ENCODE data around the gene GBP2. TPM values are rescaled to one million over a fixed set of nuclear protein-coding genes. Genes with fewer than 3 reads are reported as not detected.
"Not testable (repeated sequence)": the region's sequence is repeated elsewhere in the genome, so short reads cannot be mapped to it uniquely, and the experiment has no call there.

GBP2 gene
- total RNA-seq, 2 donors from 2014 or later = 154 to 357 TPM

DNA sequence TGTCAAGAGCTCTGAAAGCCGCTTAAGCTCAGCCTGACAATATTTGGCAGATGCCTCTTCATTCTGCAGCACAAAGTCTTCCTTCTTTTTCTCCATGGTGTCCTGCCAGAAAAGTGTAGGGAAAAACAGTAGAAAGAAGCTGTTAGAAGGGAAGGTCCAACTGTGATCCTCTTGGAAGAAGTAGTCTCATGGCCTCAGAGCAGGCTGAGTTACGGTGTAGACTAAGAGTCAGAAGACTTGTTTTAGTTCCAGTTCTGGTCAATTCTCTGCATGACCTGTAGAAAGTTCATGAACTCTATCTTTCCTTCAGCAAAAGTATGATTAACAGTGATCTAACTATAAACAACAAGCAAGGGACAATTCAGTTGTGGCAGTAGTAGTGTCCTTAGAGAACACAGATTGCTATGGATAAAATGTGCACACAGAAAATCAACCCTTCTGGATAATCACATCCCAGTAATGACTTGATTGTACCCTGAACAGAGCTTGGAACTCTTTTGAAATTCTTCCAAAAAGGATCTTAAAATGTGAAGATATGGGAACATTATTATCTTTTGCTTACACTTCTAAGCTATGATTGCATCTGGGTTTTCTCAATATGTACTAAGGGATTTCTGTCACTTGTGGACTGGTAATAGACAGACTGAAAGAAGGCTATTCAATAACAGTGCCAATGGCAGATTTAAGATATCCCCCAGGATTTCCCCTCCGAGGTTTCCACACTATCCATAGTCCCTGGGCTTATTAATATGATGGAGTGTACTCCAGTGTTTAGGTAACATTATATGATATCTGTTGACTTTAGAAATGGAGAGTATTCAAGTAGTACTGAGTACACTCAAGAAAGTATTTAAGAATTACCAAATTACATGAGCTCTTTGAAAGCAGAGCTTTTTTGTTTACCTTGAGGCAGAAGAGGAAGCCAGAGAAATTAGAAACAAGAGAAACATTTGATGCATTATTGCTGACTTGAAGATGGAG lies 22.1 kb upstream of the GBP2 start:
- DNase-seq (ENCODE audit: low spot score) (no peak), ATAC-seq (no peak)
- H3K27ac Mint-ChIP-seq = no peak overlapping the region
- no peaks in the 10 kb centered on the region for H3K36me3 Mint-ChIP-seq
- H3K4me3 Mint-ChIP-seq = no peak overlapping the region
- peaks cover 13 to 21% of the 10 kb centered on the region in 2 donors for H3K4me1 Mint-ChIP-seq (ENCODE audit: low read depth in 2 of 2)
- no peaks in the 10 kb centered on the region for H3K27me3 Mint-ChIP-seq
- peaks cover 2% of the 10 kb centered on the region for H3K9me3 Mint-ChIP-seq

DNA sequence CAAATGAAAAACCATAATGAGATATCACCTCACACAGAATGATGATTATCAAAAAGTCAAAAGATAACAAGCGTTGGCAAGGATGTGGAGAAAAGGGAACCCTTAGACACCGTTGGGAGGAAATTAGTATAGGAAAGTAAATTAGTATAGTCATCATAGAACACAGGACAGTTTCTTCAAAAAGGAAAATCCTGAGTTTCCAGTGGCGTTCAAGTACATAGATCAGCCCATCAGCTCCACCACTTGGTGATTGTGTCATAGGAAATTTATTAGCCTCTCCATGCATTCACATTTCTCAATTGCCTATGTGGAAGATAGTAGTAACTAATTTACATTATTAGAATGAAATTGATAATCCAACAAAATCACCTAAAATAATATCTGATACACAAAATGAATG lies 20.8 kb upstream of the GBP2 start:
- H3K4me1 Mint-ChIP-seq (ENCODE audit: low read depth in 2 of 2) = peaks cover 13 to 19% of the 10 kb centered on the region in 2 donors
- ATAC-seq (no peak), DNase-seq (ENCODE audit: low spot score) (no peak)
- no peak overlapping the region for H3K4me3 Mint-ChIP-seq
- peaks cover 2% of the 10 kb centered on the region for H3K9me3 Mint-ChIP-seq
- H3K27me3 Mint-ChIP-seq = no peaks in the 10 kb centered on the region
- H3K36me3 Mint-ChIP-seq = no peaks in the 10 kb centered on the region
- H3K27ac Mint-ChIP-seq = peak overlapping the region in 1 of 2 donors; percentile 45

DNA sequence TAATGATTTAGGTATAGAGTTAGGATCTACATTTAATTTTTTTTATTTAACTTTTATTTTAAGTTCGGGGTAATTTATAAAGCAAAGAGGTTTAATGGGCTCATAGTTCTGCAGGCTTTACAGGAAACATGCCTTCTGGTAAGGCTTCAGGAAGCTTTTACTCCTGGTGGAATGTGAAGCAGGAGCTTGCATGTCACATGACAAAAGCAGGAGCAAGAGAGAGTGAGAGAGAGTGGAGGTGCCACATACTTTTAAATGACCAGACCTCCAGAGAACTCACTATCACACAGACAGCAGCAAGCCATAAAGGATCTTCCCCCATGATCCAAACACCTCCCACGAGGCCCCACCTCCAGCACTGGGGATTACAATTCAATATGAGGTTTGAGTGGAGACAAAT lies 17.6 kb upstream of the GBP2 start:
- Mint-ChIP-seq H3K9me3 (peaks cover 2% of the 10 kb centered on the region), H3K27me3 (no peaks in the 10 kb centered on the region), H3K4me3 (no peak overlapping the region), H3K27ac (no peak overlapping the region), H3K36me3 (no peaks in the 10 kb centered on the region), H3K4me1 (ENCODE audit: low read depth in 2 of 2) (peaks cover 7 to 18% of the 10 kb centered on the region in 2 donors)
- DNase-seq (ENCODE audit: low spot score) (no peak), ATAC-seq (no peak)

DNA sequence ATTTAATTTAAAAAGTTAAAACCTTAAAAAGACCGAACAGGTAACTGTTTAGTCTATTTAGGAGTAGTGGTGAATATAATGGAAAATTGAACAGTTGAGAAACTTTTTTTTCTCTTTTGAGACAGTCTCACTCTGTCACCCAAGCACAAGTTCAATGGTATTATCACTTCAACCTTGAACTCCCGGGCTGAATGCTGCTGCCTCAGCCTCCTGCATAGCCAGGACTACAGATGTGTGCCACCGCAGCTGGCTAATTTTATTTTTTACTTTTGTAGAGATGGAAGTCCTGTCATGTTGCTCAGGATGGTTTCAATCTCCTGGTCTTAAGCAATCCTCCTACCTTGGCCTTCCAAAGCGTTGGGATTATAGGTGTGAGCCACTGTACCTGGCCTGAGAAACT lies 16.2 kb upstream of the GBP2 start:
- Mint-ChIP-seq H3K36me3 (no peaks in the 10 kb centered on the region), H3K4me3 (no peak overlapping the region), H3K4me1 (ENCODE audit: low read depth in 2 of 2) (peaks cover 7 to 16% of the 10 kb centered on the region in 2 donors), H3K27ac (no peak overlapping the region), H3K9me3 (peaks cover 2% of the 10 kb centered on the region), H3K27me3 (no peaks in the 10 kb centered on the region)
- DNase-seq (ENCODE audit: low spot score) (no peak), ATAC-seq (no peak)

DNA sequence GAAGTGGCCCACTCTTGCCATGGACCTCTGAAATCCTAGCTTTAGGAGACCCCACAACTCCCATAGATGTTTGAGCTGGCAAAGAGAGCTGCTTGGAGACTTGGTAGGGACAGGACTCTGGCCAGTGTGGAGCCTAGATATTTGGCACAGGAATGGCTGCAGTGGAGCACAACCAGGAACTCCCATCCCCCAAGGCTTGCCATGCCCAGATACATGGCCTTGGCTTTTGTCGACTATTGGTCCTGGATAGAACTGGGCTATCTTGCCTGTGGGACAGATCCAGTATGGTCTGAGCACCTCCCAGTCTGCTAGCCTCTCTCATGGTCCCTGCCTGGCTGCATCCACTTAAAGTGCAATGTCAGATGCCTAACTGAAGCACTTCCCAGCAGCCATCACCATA lies 7.8 kb upstream of the GBP2 start:
- Mint-ChIP-seq H3K27me3 (peaks cover 0 to 3% of the 10 kb centered on the region in 2 donors), H3K27ac (no peak overlapping the region), H3K4me3 (no peak overlapping the region), H3K9me3 (no peaks in the 10 kb centered on the region), H3K36me3 (peaks cover 29% of the 10 kb centered on the region), H3K4me1 (ENCODE audit: low read depth in 2 of 2) (peaks cover 12 to 15% of the 10 kb centered on the region in 2 donors)
- DNase-seq (ENCODE audit: low spot score) (no peak), ATAC-seq (peak in 1 of 2 donors; percentile 6)

DNA sequence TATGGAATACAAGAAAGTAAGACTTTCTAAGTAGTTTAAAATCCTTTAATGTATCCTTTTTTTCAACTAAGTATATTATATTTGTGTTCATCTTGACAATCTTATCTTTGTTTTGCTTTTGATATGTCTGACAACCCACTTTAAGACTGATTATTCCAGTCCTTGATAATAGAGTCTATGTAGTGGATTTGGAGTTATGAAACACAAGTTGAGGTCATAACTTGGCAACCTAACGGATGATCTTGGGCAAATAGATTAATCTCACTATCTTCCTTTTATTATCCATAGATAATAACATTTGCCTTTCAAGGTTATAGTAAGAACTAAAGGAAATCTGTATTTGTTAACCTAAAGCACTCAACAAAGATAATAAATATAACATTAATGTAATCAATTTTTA lies 4.8 kb upstream of the GBP2 start:
- Mint-ChIP-seq H3K4me3 (no peak overlapping the region), H3K9me3 (no peaks in the 10 kb centered on the region), H3K36me3 (peaks cover 24% of the 10 kb centered on the region), H3K4me1 (ENCODE audit: low read depth in 2 of 2) (peaks cover 29 to 30% of the 10 kb centered on the region in 2 donors), H3K27me3 (peaks cover 0 to 2% of the 10 kb centered on the region in 2 donors), H3K27ac (peak overlapping the region in 1 of 2 donors; percentile 98)
- no peak for DNase-seq (ENCODE audit: low spot score)
- no peak for ATAC-seq

DNA sequence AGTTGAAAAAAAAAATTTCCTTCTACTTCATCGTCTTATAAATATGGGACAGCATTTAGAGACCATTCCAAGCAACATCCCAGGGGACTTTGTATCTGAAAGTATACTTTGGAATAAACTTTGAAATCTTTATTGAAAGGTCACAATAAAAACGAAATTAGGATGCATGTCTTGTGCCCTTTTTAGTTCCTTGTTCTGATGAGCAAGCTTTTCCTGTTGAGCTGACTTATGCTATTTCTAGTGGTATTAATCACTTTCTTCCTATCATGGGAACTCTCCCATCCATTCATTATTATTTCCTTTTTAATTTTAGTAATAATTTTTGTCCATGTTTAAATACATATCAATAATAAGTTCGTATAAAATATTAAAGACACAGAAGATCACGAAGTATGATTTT lies 4.0 kb upstream of the GBP2 start:
- Mint-ChIP-seq H3K4me1 (ENCODE audit: low read depth in 2 of 2) (peaks cover 32 to 35% of the 10 kb centered on the region in 2 donors), H3K36me3 (peaks cover 26% of the 10 kb centered on the region), H3K9me3 (no peaks in the 10 kb centered on the region), H3K27me3 (no peaks in the 10 kb centered on the region), H3K4me3 (no peak overlapping the region), H3K27ac (peak overlapping the region; percentile 98)
- no peak for ATAC-seq
- DNase-seq (ENCODE audit: low spot score) = no peak

DNA sequence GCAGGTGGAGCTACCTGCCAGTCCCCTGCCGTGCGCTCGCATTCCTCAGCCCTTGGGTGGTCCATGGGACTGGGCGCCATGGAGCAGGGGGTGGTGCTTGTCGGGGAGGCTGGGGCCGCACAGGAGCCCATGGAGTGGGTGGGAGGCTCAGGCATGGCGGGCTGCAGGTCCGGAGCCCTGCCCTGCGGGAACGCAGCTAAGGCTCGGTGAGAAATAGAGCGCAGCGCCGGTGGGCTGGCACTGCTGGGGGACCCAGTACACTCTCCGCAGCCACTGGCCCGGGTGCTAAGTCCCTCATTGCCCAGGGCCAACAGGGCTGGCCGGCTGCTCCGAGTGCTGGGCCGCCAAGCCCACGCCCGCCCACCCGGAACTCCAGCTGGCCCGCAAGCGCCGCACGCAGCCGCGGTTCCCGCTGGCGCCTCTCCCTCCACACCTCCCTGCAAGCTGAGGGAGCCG lies 2.1 kb upstream of the GBP2 start:
- Mint-ChIP-seq H3K36me3 (peaks cover 29% of the 10 kb centered on the region), H3K27ac (peak overlapping the region; percentile 98 to 100), H3K4me1 (ENCODE audit: low read depth in 2 of 2) (peaks cover 44 to 52% of the 10 kb centered on the region in 2 donors)
- H3K27me3 Mint-ChIP-seq; DNase-seq (ENCODE audit: low spot score); H3K4me3 Mint-ChIP-seq; H3K9me3 Mint-ChIP-seq; ATAC-seq: not testable (repeated sequence)

DNA sequence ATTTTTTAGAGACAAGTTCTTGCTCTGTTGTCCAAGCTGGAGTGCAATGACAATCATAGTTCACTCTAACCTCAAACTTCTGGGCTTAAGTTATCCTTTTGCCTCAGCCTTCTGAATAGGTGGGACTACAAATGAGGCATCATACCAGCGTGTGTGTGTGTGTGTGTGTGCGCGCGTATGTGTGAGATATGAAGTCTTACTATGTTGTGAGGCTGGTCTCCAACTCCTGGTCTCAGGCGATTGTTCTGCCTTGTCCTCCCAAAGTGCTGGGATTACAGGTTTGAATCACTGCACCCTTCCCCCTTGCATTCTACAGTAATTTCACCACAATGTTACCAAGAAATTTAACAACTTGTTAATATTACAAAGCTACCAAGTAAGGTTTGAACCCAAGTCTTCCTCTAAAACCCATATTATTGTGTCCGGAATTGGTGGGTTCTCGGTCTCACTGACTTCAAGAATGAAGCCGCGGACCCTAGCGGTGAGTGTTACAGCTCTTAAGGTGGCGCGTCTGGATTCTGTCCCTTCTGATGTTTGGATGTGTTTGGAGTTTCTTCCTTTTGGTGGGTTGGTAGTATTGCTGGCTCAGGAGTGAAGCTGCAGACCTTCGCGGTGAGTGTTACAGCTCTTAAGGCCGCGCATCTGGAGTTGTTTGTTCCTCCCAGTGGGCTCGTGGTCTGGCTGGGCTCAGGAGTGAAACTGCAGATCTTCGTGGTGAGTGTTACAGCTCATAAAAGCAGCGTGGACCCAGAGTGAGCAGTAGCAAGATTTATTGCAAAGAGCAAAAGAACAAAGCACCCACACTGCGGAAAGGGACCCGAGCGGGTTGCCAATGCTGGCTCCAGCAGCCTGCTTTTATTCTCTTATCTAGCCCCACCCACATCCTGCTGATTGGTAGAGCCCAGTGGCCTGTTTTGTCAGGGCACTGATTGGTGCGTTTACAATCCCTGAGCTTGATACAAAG lies 970 bp upstream of the GBP2 start:
- H3K4me1 Mint-ChIP-seq (ENCODE audit: low read depth in 2 of 2) = peaks cover 52 to 62% of the 10 kb centered on the region in 2 donors
- H3K9me3 Mint-ChIP-seq = not testable (repeated sequence)

DNA sequence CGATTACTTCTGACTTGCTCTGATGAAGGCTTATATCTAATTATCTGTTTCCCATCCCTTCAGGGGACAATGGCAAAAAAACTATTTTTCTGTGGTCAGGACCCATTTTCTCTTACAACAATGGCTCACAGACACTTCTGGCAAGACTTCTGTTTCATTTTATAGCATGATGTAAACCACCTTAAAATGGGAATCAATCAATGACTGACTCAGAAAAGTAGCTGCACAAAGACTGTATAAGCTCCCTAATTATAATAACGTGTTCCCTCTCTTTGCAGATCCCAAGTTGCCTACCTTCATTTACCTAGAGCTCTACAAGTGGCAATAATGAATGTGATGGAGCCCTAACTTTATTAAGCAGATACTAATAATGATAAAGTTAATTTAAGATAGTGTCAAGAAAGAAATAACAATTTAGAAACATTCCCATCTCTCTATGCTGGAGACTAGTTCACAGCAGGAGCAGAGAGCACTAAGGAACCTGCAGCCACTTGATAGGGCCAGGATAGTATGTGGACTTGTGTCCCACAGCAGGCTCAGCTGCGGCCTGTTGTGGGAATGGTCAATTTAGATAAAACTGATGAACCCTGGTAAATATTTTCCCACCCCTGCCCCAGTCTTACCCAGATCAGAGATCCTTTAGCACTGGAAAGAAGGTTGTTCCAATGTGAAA lies 538 bp downstream of the GBP2 start:
- Mint-ChIP-seq H3K4me1 (ENCODE audit: low read depth in 2 of 2) (peaks cover 54 to 65% of the 10 kb centered on the region in 2 donors), H3K9me3 (no peaks in the 10 kb centered on the region), H3K4me3 (peak overlapping the region; percentile 93), H3K36me3 (peaks cover 42% of the 10 kb centered on the region), H3K27ac (peak overlapping the region; percentile 90 to 100), H3K27me3 (no peaks in the 10 kb centered on the region)
- DNase-seq (ENCODE audit: low spot score) (no peak), ATAC-seq (peak in 1 of 2 donors; percentile 33)

More for the DNA sequence above, 970 bp upstream of the GBP2 start:
- H3K27me3 Mint-ChIP-seq = not testable (repeated sequence)
- ATAC-seq (peak; percentile 73 to 77), DNase-seq (ENCODE audit: low spot score) (peak; percentile 82)
- peak overlapping the region; percentile 90 to 100 for H3K27ac Mint-ChIP-seq
- H3K4me3 Mint-ChIP-seq = peak overlapping the region; percentile 93
- peaks cover 39% of the 10 kb centered on the region for H3K36me3 Mint-ChIP-seq

DNA sequence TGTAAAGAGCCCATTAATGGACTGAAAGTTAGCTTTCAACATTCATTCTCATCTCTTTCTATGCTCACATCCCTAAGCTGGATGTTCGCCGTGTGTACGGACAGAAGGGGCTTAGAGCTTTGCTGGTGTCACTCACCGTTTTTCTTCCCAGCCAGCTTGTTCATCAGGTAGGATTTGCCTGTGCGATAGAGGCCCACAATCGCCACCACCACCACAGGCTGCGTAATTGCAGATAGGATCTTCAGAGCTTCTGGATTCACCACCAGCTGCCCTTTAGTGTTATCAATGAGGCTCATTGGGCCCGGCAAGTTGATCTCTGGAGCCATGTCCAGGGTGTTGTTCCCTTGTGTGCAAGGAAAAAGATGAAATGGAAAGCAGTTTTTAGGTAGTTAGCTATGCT lies 4.3 kb downstream of the GBP2 start:
- Mint-ChIP-seq H3K4me3 (peak overlapping the region; percentile 93), H3K36me3 (peaks cover 32% of the 10 kb centered on the region), H3K27ac (peak overlapping the region in 1 of 2 donors; percentile 100), H3K27me3 (no peaks in the 10 kb centered on the region), H3K9me3 (no peaks in the 10 kb centered on the region), H3K4me1 (ENCODE audit: low read depth in 2 of 2) (peaks cover 31 to 37% of the 10 kb centered on the region in 2 donors)
- DNase-seq (ENCODE audit: low spot score) (no peak), ATAC-seq (no peak)

DNA sequence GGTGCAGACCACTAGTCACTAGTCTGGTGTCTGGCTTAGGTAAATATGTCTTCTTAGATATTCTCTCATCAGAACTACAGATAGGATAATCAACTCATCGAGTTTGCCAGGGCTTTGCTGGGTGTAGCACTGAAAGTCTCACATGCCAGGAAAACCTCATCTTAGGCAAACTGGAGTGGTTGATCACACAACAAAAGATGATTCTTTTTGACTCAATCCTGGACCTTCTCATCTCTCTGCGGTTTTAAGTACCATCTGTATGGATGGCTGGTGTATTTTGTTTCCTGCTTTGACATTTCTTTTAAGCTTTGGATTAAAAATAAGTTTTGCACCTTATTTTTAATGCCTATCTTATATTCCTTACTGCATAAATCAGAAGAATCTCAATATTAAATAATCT lies 11.3 kb downstream of the GBP2 start:
- Mint-ChIP-seq H3K36me3 (peaks cover 44% of the 10 kb centered on the region), H3K27me3 (no peaks in the 10 kb centered on the region), H3K4me1 (ENCODE audit: low read depth in 2 of 2) (peaks cover 26 to 30% of the 10 kb centered on the region in 2 donors), H3K9me3 (no peaks in the 10 kb centered on the region), H3K27ac (peak overlapping the region; percentile 24 to 40), H3K4me3 (peak overlapping the region; percentile 7)
- DNase-seq (ENCODE audit: low spot score) = no peak
- ATAC-seq = no peak

Data from natural killer cell treated with Interleukin-12 subunit alpha and Interleukin-12 subunit beta and Interleukin-15 and Interleukin-18, amount 100 ng/mL, for 72 hours (primary cell).